AG10803 (cell line): ENCODE measurements around the gene NRXN2.

Experiments used
- DNase-seq: peaks from one replicate; pipeline ENCODE4 v3.0.0; 2010; ENCODE audit warnings: low read depth
- H3K4me3 ChIP-seq: 2 replicates; pipeline ENCODE4 v1.5.1; 2011; ENCODE audit warnings: mild to moderate bottlenecking, low read length, control low read depth
- TF ChIP-seq, protein P1 (sequence below): conservative IDR thresholded peaks from 2 replicates; pipeline ENCODE4 v1.5.1; 2011; ENCODE audit warnings: mild to moderate bottlenecking, low read length, control low read depth, inconsistent platforms

NRXN2 gene

DNA sequence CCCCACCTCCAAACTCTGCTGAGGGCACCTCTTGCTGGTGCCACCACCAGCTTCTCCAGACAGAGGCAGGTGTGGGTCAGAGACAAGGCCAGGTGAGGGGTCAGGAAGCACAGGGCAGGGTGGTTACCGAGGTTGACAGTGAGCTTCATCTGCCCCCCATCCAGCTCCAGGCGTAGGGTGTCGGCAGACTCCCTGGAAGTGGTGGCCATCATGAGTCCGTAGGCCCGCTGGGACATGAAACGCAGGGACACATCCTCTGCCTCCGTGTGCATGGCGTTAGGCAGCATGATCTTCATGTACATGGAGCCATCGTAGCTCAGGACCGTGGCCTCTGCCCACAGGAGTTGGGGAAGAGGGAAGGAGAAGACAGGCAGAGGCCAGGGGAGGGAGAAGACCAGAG is 62.8 kb downstream of the NRXN2 start:
- TF ChIP-seq, protein P1, sequence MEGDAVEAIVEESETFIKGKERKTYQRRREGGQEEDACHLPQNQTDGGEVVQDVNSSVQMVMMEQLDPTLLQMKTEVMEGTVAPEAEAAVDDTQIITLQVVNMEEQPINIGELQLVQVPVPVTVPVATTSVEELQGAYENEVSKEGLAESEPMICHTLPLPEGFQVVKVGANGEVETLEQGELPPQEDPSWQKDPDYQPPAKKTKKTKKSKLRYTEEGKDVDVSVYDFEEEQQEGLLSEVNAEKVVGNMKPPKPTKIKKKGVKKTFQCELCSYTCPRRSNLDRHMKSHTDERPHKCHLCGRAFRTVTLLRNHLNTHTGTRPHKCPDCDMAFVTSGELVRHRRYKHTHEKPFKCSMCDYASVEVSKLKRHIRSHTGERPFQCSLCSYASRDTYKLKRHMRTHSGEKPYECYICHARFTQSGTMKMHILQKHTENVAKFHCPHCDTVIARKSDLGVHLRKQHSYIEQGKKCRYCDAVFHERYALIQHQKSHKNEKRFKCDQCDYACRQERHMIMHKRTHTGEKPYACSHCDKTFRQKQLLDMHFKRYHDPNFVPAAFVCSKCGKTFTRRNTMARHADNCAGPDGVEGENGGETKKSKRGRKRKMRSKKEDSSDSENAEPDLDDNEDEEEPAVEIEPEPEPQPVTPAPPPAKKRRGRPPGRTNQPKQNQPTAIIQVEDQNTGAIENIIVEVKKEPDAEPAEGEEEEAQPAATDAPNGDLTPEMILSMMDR = no peak
- no peak for DNase-seq

DNA sequence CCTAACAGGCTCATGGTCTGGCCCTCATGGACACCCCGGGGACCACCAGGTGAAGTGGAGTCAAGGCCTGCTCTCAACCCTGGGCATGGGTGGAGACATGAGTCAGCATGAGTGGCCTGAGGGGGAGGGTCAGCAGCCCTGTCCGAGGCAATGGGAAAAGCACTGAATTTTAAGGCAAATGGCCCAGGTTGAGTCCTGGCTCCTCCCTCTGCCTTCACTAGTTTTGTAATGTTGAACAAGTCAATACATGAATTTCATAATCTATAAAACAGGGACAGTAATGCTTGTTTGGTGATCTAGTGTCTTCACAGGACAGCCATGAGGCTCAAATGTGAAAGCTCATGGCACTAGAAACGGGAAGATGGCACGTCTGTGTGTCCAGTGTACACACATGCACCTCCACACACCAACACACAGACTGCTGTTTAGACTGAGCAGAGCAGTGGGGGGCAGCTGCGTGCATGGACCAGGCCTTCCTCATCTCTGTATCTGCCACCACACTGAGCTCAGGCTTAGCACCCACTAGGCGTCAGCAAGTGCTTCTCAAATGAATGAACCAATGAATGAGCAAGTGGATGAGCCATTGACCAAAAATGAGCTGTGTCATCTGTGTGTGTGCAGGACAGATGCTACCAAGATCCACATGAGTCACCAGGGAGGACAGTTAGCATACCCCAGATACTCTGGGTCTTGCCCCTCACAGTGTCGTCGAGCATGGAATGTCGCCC is 63.4 kb downstream of the NRXN2 start:
- peak; percentile 96 for DNase-seq
- peak overlapping the region; percentile 57 for H3K4me3 ChIP-seq
- TF ChIP-seq, protein P1 = peak; percentile 39

More for the DNA sequence above, 62.8 kb downstream of the NRXN2 start:
- H3K4me3 ChIP-seq = peak overlapping the region; percentile 57

DNA sequence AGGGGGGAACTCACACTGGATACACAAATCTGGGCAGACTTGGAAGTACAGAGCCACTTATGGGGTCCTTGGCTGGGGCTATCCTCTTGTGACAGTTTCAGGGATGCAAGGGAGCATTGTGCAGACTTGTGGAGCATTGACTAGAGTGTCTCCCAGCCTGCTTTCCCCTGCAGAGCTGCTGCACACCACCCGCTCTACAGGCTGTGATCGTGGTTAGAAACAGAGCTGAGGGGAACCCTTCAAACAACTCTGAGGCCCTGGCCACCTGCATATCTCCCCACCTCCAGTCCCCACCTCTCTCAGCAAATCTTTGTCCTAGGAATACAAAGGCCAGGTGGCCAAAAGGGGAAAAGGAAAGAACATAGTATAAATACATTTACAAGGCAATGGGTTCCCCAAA is 64.7 kb downstream of the NRXN2 start:
- no peak for DNase-seq
- no peak overlapping the region for H3K4me3 ChIP-seq
- TF ChIP-seq, protein P1 = no peak

DNA sequence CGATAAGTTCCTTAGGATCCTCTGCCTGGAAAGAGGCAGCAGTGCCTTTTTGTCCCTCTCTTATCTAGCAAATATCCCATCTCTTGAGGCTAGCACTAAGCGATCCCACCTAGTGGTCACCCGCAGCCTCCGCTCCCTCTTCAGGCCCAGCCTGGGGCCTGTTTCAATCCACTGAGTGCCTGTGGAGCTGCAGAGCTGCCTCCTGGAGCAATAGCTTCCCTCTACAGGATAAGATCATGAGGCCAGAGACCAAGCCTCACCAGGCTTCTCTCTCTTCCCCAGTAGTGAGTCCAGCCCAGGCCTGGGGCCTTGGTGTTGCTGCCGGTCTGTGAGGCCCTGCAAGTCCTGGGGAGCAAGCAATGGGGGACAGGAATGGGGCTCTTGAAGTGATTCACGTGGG is 66.1 kb downstream of the NRXN2 start:
- H3K4me3 ChIP-seq = no peak overlapping the region
- TF ChIP-seq, protein P1 = no peak
- no peak for DNase-seq

DNA sequence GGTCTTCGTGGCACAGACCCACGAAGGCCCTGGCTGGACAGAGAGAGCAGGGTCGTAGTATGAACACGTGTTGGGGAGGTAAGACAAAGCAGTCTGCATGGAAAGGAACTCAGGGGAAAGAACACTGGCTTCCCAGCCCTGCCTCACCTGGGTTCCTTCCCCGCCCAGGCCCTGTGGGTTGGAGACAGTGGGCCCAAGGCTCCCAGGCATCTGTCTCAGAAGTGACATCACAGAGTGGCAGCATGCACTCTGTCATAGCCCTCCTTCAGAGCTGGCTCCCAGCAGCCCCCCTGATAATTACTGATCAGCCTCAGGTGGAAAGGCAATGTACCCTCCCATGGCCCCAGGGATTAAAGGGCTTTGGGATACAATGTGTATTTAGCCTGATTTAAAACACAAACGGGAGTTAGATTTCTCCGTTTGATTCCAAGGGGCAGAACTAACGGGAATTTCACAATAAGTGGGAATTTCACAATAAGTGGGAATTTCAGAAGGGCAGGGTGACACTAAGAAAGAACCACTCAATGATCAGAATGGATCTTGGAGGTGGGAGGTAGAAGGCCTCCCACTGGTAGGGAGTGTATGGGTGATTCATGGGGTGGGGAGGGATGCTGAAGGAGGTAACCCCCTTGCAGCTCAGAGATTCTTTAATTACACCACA is 66.9 kb downstream of the NRXN2 start:
- DNase-seq = peak; percentile 69
- TF ChIP-seq, protein P1 = no peak
- H3K4me3 ChIP-seq = no peak overlapping the region

DNA sequence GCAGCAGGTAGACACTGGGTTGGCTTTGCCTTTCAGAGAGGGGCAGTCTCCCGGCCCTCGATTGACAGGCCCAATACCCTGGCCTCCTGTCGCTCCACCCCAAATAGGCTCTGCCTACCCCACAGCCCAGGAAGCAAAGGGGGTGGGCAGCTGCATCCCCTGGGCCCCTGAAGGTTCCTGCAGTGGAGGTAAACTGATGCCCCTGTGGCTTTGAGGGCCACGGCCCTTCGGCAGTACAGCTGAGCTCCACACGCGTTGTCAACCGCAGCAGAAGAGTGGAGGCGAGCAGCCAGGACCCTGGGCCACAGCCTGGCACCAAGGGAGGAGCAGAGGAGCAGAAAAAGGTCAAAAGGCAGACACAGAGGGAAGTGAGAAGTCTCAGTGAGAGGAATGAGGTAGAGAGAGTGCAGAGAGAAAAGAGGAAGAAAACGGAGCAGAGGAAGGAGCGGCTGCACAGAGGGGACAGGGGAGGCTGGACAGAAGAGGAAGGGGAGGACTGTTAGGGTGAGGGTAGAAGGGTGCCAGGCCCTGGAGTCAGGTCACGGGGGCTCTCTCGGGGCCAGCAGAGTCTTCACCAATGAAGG is 67.9 kb downstream of the NRXN2 start:
- H3K4me3 ChIP-seq = no peak overlapping the region
- TF ChIP-seq, protein P1 = no peak
- no peak for DNase-seq
